Measurements from ENCODE around the gene PPTC7.

DNA sequence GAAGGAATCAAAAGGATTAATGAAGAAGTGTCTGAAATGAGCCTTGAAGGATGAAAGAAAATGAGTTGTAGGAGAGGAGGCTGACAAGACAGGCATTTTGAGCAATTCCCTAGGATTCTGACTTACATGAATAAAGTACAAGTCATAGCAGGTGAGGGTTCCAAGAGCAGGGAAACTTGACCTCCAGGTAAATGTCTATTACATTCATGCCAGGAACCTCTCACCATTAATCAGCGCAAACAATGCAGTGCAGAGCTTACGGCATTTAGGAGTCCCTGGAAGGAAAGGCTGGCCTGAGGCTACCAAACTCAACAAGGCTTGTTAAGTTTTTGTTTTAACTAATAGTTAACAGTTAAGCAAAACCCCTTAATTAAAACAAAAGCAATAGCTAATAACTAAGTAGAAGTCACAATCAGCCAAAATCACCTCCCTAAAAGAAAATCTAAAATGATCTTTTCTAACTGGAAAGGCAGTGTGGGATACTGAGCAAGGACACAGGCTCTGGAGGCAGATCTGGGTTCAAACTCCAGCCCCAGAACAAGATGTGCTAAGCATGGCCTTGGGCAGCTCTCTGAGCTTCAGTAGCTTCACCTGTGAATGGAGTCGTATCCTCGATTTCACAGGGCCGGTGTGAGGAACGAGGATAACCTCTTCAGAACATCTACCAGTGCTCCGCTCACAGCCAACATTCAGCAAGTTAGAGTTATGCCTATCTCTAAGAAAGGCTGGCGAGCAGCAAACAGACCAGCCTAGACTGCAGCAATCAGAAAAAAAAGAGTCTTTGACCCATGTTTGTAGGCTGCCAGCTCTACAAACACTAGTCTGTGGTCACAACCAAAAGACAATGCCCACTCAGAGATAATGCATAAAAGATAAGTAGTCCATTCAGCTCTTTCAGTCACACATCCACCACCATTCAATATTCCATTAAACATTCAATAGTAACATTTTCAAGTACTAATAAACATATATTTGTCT lies 16.9 kb downstream of the PPTC7 start:
- TF ChIP-seq, protein P1, sequence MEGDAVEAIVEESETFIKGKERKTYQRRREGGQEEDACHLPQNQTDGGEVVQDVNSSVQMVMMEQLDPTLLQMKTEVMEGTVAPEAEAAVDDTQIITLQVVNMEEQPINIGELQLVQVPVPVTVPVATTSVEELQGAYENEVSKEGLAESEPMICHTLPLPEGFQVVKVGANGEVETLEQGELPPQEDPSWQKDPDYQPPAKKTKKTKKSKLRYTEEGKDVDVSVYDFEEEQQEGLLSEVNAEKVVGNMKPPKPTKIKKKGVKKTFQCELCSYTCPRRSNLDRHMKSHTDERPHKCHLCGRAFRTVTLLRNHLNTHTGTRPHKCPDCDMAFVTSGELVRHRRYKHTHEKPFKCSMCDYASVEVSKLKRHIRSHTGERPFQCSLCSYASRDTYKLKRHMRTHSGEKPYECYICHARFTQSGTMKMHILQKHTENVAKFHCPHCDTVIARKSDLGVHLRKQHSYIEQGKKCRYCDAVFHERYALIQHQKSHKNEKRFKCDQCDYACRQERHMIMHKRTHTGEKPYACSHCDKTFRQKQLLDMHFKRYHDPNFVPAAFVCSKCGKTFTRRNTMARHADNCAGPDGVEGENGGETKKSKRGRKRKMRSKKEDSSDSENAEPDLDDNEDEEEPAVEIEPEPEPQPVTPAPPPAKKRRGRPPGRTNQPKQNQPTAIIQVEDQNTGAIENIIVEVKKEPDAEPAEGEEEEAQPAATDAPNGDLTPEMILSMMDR (IDR thresholded peaks at IDR 0.05) = no peak
- no peak for TF ChIP-seq ZFX (IDR thresholded peaks at IDR 0.05; ENCODE audit: borderline replicate concordance)
